Measurements from ENCODE around the gene CCDC88B.

Gene CCDC88B

DNA sequence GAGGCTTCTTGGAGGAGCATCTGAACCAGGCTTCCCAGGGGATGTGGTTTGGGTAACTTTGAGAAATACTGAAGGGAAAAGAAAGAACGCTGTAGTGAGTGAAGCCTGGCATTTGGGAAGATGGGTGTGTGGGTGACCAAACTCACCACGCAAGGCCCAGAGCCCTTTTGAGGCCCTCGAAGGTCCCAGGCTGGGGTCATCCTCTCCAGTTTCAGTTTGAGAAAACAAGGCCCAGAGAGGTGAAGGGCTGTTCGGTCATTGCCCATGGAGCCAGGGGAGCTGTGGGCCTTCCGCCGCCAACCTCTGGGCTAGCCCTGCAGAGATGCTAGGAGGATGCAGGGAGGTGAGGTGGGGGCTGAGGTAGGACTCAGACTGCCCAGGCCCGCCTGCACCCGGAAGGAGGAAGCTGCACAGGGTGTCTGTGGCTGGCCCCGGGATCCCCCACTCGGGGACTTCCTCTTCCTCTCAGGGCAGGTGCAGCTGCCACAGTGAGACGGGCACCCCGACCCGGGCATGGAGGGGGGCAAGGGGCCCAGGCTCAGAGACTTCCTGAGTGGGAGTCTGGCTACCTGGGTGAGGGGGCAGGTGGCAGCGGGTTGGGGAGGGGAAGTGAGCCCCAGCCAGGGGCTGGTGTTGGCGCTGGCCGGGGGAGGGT is at the start of gene CCDC88B:
CCDC88B (plus strand) TSS at position 451 of the 655 bp plus-strand sequence; CDS start at position 514, 63 bp downstream.
- DNase-seq, result peak; percentile 90

DNA sequence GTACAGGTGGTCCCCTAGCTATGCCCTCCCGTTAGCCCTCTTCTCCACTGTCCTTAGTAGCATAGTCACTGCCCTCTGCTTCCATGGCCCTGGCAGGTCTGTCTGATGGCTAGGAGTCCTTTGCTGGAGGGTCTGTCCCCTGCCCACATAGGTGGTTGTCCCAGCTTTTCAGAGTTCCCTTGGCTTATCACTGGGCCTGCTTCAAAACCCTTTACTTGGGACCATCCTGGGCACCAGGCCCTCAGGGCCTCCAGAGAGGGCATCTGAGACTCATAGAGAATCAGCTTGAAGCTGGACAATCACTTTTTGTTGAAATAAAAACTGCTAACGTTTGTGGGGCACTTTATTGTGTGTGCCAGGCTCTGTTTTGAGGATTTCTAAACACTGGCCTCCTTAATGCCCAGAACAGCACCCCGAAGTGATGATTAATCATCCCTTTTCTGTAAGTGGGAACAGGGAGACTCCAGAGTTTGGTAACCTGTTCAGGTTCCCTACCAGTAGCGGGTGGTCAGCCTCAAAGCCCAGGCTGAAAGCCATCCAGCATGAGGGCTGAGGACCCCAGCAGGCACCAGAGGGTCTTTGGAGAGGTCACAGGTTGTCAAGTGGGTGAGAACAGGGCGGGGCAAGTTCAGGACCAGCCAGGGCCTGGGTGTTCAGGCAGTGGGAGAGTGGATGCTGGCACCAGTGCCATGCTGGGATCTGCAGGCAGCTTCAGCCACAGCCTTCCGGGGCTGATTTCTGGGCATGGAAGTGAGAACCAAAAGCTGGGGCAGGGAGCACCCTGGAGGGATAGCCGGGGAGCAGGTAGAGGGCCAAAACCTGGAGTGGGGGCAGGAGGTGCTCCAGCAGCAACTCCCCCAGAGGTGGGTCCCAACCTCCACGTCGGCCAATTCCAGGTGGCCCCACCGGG is 49.4 kb upstream of the CCDC88B start:
- no peak for DNase-seq

DNA sequence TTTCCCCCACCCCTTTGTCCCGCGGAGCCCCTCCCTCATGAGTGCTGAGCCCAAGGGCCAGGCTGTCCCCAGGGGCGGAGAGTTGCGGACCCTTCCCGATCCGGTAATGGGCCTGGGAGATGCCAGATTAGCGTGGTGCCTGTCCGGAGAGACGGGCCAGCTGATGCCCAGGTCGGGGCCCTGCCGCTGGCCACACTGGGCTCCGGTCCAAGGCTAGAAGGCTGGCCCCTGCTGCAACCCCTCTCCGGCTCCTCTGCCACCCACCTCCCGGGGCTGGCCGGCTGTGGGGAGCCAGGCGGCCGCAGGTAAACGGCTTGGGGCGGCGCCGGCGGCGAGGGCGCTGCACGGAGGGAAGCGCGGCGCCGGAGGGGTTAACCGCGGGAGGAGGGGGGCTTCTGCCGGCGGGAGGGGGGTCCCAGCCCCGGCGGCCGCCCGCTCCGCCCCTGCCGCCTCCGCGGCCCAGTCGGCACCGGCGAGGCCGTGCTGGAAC is 48.7 kb upstream of the CCDC88B start, which contains the start of gene KCNK4:
KCNK4 (plus strand) TSS at position 41 of the 490 bp plus-strand sequence. CDS start 1,717 bp downstream, outside the sequence.
- no peak for DNase-seq

GRCh38 chr11:64291752-64292459 is 48.1 kb upstream of the CCDC88B start:
- DNase-seq, result no peak

GRCh38 chr11:64292460-64293254 is 47.3 kb upstream of the CCDC88B start:
- DNase-seq, result no peak

DNA sequence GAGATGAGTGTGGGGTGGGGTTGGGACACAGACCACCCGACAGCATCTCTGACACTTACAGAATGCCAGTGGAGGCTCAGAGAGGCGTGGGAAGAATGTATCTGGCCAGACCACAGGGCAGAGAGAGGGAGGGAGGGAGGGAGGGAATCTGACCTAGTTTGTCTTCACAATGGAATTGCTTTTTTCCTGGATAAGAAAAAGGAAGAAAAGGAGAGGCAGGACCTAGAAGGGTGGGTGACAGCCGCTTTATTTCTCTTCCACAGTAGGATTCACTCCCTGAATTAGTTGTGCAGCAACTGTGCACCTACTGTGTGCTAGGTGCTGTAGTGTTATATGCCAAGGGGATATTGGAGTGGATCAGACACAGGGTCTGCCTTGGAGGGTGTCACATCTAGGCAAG is 45.2 kb upstream of the CCDC88B start:
- DNase-seq, result no peak

GRCh38 chr11:64295760-64296159 is 44.2 kb upstream of the CCDC88B start:
- no peak for DNase-seq

DNA sequence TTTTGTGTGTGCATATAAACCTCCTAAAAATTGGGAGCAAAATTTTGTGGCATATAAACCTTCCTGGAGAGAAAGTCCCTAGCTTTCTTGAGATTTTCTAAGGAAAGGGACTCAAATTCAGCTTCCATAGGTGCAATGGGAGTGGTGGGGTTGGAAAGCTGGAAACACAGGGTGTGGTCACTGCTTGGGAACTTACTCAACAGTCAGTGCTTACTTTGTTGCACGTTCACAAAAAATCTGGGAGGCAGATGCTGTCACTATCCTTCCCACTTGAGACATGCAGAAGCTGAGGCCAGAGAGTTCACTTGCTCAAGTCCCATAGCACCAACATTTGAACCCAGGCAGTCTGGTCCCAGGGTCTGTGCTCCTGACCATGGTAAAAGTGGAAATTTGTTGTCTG is 43.8 kb upstream of the CCDC88B start:
- no peak for DNase-seq

DNA sequence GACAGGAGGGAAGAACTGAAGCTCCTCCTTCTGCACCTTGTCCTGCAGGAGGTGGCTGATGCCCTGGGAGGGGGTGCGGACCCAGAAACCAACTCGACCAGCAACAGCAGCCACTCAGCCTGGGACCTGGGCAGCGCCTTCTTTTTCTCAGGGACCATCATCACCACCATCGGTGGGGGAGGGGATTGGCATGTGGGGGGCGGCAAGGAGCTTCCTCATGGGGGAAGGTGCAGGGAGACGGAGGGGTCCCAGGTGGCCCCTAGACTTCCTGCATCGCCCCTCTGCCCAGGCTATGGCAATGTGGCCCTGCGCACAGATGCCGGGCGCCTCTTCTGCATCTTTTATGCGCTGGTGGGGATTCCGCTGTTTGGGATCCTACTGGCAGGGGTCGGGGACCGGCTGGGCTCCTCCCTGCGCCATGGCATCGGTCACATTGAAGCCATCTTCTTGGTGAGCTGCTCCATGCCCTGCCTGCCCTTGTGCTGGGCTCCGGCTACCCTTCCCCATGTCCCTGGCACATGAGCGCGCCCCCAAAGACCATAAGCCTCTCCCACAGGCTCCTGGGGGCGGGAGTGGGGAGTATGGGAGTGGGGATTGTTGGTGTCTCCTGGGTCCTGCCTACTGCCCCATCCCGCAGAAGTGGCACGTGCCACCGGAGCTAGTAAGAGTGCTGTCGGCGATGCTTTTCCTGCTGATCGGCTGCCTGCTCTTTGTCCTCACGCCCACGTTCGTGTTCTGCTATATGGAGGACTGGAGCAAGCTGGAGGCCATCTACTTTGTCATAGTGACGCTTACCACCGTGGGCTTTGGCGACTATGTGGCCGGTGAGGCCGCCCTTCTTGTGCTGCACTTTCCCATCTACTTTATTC is 42.9 kb upstream of the CCDC88B start:
- no peak for DNase-seq

GRCh38 chr11:64297699-64298358 is 42.2 kb upstream of the CCDC88B start:
- no peak for DNase-seq

GRCh38 chr11:64298966-64299846 is 40.8 kb upstream of the CCDC88B start:
- no peak for DNase-seq

- no peak for DNase-seq
Observed at GRCh38 chr11:64299847-64300648, 40.0 kb upstream of the CCDC88B start, which contains the start of gene CATSPERZ. TSS of gene CATSPERZ (plus strand) at chr11:64300358. CDS start at chr11:64300411, 53 bp downstream.

DNA sequence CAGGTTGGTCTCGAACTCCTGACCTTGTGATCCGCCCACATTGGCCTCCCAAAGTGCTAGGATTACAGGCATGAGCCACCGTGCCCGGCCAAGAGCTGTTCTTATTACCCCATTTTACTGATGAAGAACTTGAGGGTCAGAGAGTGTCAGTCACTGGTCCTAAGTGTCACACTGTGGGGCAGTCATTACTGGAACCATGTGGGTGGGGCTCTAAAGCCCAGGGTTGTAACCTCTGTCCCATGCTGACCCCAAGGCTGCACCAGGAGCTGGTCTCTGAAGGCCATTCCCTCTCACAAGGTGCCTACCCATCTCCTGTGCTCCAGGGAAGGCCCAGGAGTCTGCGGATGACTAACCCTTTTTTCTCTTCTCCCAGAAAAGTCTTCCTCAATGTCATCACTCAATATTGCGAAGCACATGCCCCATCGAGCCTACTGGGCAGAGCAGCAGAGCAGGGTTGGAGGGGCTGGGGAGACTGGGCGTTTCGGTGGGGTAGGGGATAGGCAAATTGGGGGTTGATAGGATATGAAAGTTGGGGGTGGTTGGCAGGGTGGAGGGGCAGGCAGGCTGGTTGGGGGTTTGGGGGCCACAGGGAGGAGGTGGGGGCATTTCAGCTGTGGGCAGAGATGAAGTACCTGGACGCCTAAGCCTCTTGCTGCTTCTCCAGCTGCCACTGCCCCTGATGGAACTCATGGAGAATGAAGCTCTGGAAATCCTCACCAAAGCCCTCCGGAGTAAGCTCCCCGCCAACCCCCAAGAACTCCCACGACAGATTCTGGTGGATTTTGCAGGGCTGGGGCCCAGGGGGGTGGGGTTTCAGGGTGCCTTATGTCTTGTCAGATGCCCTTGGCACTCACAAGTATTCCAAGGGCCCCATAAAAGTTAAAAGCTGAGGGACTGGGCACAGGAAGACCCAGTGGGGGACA is 36.6 kb upstream of the CCDC88B start:
- no peak for DNase-seq

GRCh38 chr11:64304032-64304315 is 36.0 kb upstream of the CCDC88B start:
- DNase-seq, result no peak

DNA sequence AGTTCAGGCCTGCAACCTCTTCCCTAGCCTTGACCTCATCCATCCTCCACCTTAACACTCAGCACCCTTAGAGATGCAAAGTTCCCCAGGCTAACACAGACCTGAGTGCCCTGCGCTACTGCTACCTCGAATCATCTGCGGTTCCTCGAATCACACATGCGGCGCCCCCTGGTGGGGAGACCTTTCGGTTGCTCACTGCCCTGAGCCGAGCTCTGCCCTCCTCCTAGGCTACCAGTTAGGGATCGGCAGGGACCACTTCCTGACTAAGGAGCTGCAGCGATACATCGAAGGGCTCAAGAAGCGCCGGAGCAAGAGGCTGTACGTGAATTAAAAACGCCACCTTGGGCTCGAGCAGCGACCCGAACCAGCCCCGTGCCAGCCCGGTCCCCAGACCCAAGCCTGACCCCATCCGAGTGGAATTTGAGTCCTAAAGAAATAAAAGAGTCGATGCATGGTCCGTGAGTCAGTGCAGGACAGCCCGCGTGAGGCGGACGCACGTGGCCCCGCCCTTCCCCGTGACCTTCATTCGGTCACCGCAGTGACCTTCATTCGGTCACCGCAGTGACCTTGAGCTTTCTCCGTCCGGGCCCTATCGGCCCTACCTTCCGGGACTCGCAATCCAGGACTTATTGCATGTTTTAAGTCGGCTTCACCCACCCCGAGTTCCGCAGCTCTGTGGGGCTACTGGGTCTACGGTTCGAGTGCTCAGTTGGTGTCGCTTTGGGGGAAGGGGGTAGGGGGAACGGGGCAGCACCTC is 35.5 kb upstream of the CCDC88B start:
- peak; percentile 91 for DNase-seq

DNA sequence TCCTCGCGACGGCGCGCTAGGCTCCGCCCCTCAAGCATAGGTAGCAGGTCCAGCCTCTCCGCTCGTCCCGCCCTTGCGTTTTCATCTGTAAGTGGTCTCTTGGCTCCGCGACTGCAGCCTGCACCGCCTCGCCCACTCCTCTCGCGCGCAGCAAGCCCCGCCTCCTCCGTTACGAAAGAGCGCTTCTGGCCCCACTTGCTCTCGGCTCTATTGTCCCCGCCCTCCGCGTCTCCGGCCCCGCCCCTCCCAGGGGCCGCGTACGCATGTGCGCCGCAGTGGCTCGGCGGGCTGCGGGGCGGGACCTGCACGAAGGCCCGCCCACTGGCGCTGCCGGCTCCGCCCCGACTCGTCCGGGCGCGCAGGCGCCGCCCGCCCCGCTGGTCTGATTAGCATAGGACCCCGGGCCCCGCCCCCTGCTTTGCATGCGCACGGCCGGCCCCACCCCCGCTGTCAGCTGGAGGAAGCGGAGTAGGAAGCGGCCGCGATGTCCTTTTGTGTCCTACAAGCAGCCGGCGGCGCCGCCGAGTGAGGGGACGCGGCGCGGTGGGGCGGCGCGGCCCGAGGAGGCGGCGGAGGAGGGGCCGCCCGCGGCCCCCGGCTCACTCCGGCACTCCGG is 34.8 kb upstream of the CCDC88B start, which contains the start of gene ESRRA:
ESRRA (plus strand) TSS at position 450 of the 616 bp plus-strand sequence. CDS start 1,656 bp downstream, outside the sequence.
- peak; percentile 100 for DNase-seq

Measured in NK-92 treated with Interleukin-12 subunit alpha and Interleukin-12 subunit beta, amount 100 ng/mL, for 24 hours (cell line).